IMR-90 (cell line): ENCODE measurements around the gene WDR1. TPM values are rescaled to one million over a fixed set of nuclear protein-coding genes. Genes with fewer than 3 reads are reported as not detected.

Experiments used
- ATAC-seq: fragments of 200-7000 bp; cut with Tn5 transposase; 2 replicates; pipeline ENCODE4 v1.9.1; 2020; ENCODE audit warnings: low read depth, mild to moderate bottlenecking, moderate library complexity
- BruUV-seq: library from RNA; stranded (reverse); fragments of 400-500 nt; replicated peaks from 2 replicates; lab custom pipeline; 2021; lab: Mats Ljungman, UMichigan
- CTCF ChIA-PET: fragments of 300-600 bp; formaldehyde crosslinking; extraction: SDS; loops from one replicate; lab custom pipeline; 2021; ENCODE audit warnings: antibody characterized with exemption; lab: Yijun Ruan, JAX
- POLR2A ChIA-PET: fragments of 300-600 bp; sonication (Branson Sonifier 250); formaldehyde crosslinking; loops from one replicate; lab custom pipeline; 2022; ENCODE audit warnings: antibody characterized with exemption; ENCODE audit not compliant: unreplicated experiment; lab: Charles Lee
- DNase-seq: peaks from one replicate; pipeline ENCODE4 v3.0.0; 2013
- H2AFZ ChIP-seq: replicated peaks from 2 replicates; pipeline ENCODE3; 2013; ENCODE audit warnings: low read length, mild to moderate bottlenecking; ENCODE audit not compliant: poor library complexity
- H2AK5ac ChIP-seq: 2 replicates; pipeline ENCODE4 v1.6.1; 2013; ENCODE audit warnings: low read depth, low read length, inconsistent platforms
- H2AK9ac ChIP-seq: replicated peaks from 2 replicates; pipeline ENCODE3; 2013; ENCODE audit warnings: mild to moderate bottlenecking, low read depth, low read length, moderate library complexity; ENCODE audit not compliant: poor library complexity
- H2BK120ac ChIP-seq: 2 replicates; pipeline ENCODE4 v1.6.1; 2013; ENCODE audit warnings: low read depth, low read length, inconsistent platforms
- H2BK15ac ChIP-seq: 3 replicates; pipeline ENCODE4 v1.6.1; 2013; ENCODE audit warnings: low read depth, low read length, inconsistent platforms
- H2BK20ac ChIP-seq: 2 replicates; pipeline ENCODE4 v1.6.1; 2013; ENCODE audit warnings: low read depth, mild to moderate bottlenecking, inconsistent platforms, low read length, moderate library complexity
- H2BK5ac ChIP-seq: 2 replicates; pipeline ENCODE4 v1.6.1; 2013; ENCODE audit warnings: mild to moderate bottlenecking, low read depth, low read length, inconsistent platforms; ENCODE audit not compliant: poor library complexity, severe bottlenecking
- H3K14ac ChIP-seq: replicated peaks from 2 replicates; pipeline ENCODE4 v1.6.1; 2013; ENCODE audit warnings: low read depth, low read length, inconsistent platforms
- H3K18ac ChIP-seq: 2 replicates; pipeline ENCODE4 v1.6.1; 2013; ENCODE audit warnings: low read depth, low read length, control low read depth
- H3K23ac ChIP-seq: 2 replicates; pipeline ENCODE4 v1.6.1; 2013; ENCODE audit warnings: low read depth, low read length, inconsistent platforms
- H3K27ac ChIP-seq: 2 replicates; pipeline ENCODE4 v1.5.1; 2013; ENCODE audit warnings: mild to moderate bottlenecking, control low read depth, low read length; ENCODE audit not compliant: insufficient read depth
- H3K27me3 ChIP-seq: 2 replicates; pipeline ENCODE4 v1.6.1; 2013; ENCODE audit warnings: low read length; ENCODE audit not compliant: control insufficient read depth, insufficient read depth
- H3K36me3 ChIP-seq: 2 replicates; pipeline ENCODE4 v1.6.1; 2013; ENCODE audit warnings: low read length, mixed read lengths; ENCODE audit not compliant: control insufficient read depth, insufficient read depth
- H3K4ac ChIP-seq: 2 replicates; pipeline ENCODE4 v1.6.1; 2013; ENCODE audit warnings: low read depth, low read length, inconsistent platforms
- H3K4me1 ChIP-seq: 2 replicates; pipeline ENCODE4 v1.6.1; 2013; ENCODE audit warnings: low read length, mixed read lengths; ENCODE audit not compliant: control insufficient read depth, insufficient read depth
- H3K4me2 ChIP-seq: 2 replicates; pipeline ENCODE4 v1.6.1; 2013; ENCODE audit warnings: low read depth, mild to moderate bottlenecking, control low read depth, low read length, moderate library complexity
- H3K4me3 ChIP-seq: 2 replicates; pipeline ENCODE4 v1.5.1; 2013; ENCODE audit warnings: low read depth, mild to moderate bottlenecking, control low read depth, low read length, moderate library complexity; ENCODE audit not compliant: insufficient read depth
- H3K56ac ChIP-seq: 2 replicates; pipeline ENCODE4 v1.6.1; 2013; ENCODE audit warnings: low read length, inconsistent platforms; ENCODE audit not compliant: insufficient read depth; ENCODE audit errors: extremely low read depth
- H3K79me1 ChIP-seq, 2 experiments: 2 replicates each; pipeline ENCODE4 v1.6.1; 2013; ENCODE audit warnings: low read length in 2 of 2, inconsistent platforms in 1 of 2, low read depth in 1 of 2
- H3K9ac ChIP-seq: 2 replicates; pipeline ENCODE4 v1.6.1; 2013; ENCODE audit warnings: low read depth, low read length, control low read depth
- H3K9me1 ChIP-seq: 2 replicates; pipeline ENCODE4 v1.6.1; 2013; ENCODE audit warnings: low read length, inconsistent platforms; ENCODE audit not compliant: insufficient read depth
- H3K9me3 ChIP-seq: 2 replicates; pipeline ENCODE4 v1.6.1; 2013; ENCODE audit warnings: low read length; ENCODE audit not compliant: control insufficient read depth, insufficient read depth
- H4K20me1 ChIP-seq: 2 replicates; pipeline ENCODE4 v1.6.1; 2013; ENCODE audit warnings: low read length, inconsistent platforms; ENCODE audit not compliant: insufficient read depth
- H4K5ac ChIP-seq: 2 replicates; pipeline ENCODE4 v1.6.1; 2013; ENCODE audit warnings: mild to moderate bottlenecking, low read depth, low read length, control low read depth
- H4K8ac ChIP-seq, 2 experiments: 2 replicates each; pipeline ENCODE4 v1.6.1; 2013; ENCODE audit warnings: low read depth in 2 of 2, low read length in 2 of 2, control low read depth in 1 of 2, inconsistent platforms in 1 of 2
- H4K91ac ChIP-seq: 2 replicates; pipeline ENCODE4 v1.6.1; 2013; ENCODE audit warnings: low read depth, low read length, inconsistent platforms; ENCODE audit not compliant: insufficient read depth
- CEBPB ChIP-seq: IDR thresholded peaks from 2 replicates; pipeline ENCODE4 v1.6.1; 2012; ENCODE audit warnings: low read depth, low read length, improper control_type of control experiment
- CHD1 ChIP-seq: IDR thresholded peaks from 2 replicates; pipeline ENCODE4 v1.6.1; 2012; ENCODE audit warnings: low read depth, low read length, improper control_type of control experiment
- CTCF ChIP-seq: conservative IDR thresholded peaks from 2 replicates; pipeline ENCODE4 v1.5.1; 2012; ENCODE audit warnings: mild to moderate bottlenecking, low read depth, low read length, improper control_type of control experiment
- FOS ChIP-seq: fragments of 150-350 bp; IDR thresholded peaks from 2 replicates; pipeline ENCODE4 v1.6.1; 2016; ENCODE audit warnings: low read depth, low read length
- MAFK ChIP-seq: IDR thresholded peaks from 2 replicates; pipeline ENCODE4 v1.6.1; 2012; ENCODE audit warnings: low read depth, low read length, improper control_type of control experiment
- MAZ ChIP-seq: IDR thresholded peaks from 2 replicates; pipeline ENCODE4 v1.6.1; 2012; ENCODE audit warnings: low read depth, mild to moderate bottlenecking, low read length, improper control_type of control experiment, moderate library complexity, borderline replicate concordance
- MXI1 ChIP-seq: IDR thresholded peaks from 2 replicates; pipeline ENCODE4 v1.6.1; 2012; ENCODE audit warnings: low read depth, mild to moderate bottlenecking, low read length, moderate library complexity, borderline replicate concordance
- RCOR1 ChIP-seq: IDR thresholded peaks from 2 replicates; pipeline ENCODE4 v1.6.1; 2012; ENCODE audit warnings: mild to moderate bottlenecking, low read length, improper control_type of control experiment; ENCODE audit not compliant: insufficient replicate concordance
- RFX5 ChIP-seq: IDR thresholded peaks from 2 replicates; pipeline ENCODE4 v1.8.0; 2012; ENCODE audit warnings: low read depth, mild to moderate bottlenecking, low read length, moderate library complexity
- USF2 ChIP-seq: fragments of 150-350 bp; IDR thresholded peaks from 2 replicates; pipeline ENCODE4 v1.6.1; 2017; ENCODE audit warnings: mild to moderate bottlenecking, antibody characterized with exemption, low read length, low read depth
- WGBS, 2 experiments: methylation state at CpG; one replicate each; pipeline versions ENCODE4 v1.1.5 to v1.1.7; 2013; ENCODE audit warnings: missing lambda C conversion rate in 2 of 2; ENCODE audit not compliant: insufficient read length in 1 of 2; ENCODE audit errors: extremely low coverage in 2 of 2; 5-methylcytosine and 5-hydroxymethylcytosine counted together
- dilution Hi-C: fragments of 300-500 bp; cut with HindIII; formaldehyde crosslinking; loops from one replicate; pipeline ENCODE4 v1.14.3; 2018; ENCODE audit warnings: low sequenced_read_pairs; ENCODE audit not compliant: unreplicated experiment
- in situ Hi-C: fragments of 300-500 bp; cut with MboI; formaldehyde crosslinking; loops from 3 replicates; pipeline ENCODE4 v1.14.3; 2019; ENCODE audit warnings: low sequenced_read_pairs, inconsistent platforms, mixed read lengths
- intact Hi-C: fragments of 100-400 bp; cut with micrococcal nuclease; formaldehyde crosslinking; loops from 2 replicates; pipeline ENCODE4 v1.10.0; 2022
- polyA plus RNA-seq, 3 experiments: library from polyadenylated mRNA; depleted of rRNA; stranded (reverse); fragments of >200 nt; gene quantifications; 2 replicates each; pipeline ENCODE4 v1.2.3, GENCODE V29; 2012; ENCODE audit warnings: low replicate concordance in 1 of 3
- total RNA-seq: library from RNA; depleted of rRNA; stranded (reverse); fragments of >200 nt; gene quantifications from 2 replicates; pipeline ENCODE4 v1.2.3, GENCODE V29; 2012
- TF ChIP-seq, protein P1 (sequence below): fragments of 150-350 bp; IDR thresholded peaks from 2 replicates; pipeline ENCODE4 v1.6.1; 2016; ENCODE audit warnings: low read depth, mild to moderate bottlenecking, low read length, moderate library complexity, borderline replicate concordance

The WDR1 gene
- total and polyA plus RNA-seq, 2 of the 4 experiments (the other 2 are of a cell fraction) = 725 to 992 TPM

GRCh38 chr4:10026485-10026884, 90.1 kb downstream of the WDR1 start:
- Histone ChIP-seq H4K5ac (no peak overlapping the region), H3K14ac (no peak overlapping the region), H2AFZ (no peak overlapping the region), H3K4me2 (no peak overlapping the region), H3K4me3 (no peak overlapping the region), H3K9me1 (0 out of 2 replicates have a peak, but pooled peaks cover 4% of the 10 kb centered on the region), H3K4me1 (peaks cover 11% of the 10 kb centered on the region; the same call in 1 of the 2 replicates), H3K9ac (no peak overlapping the region), H3K18ac (no peak overlapping the region), H3K79me1 (no peaks in the 10 kb centered on the region), H3K27me3 (no peaks in the 10 kb centered on the region), H4K91ac (no peak overlapping the region), H4K20me1 (no peaks in the 10 kb centered on the region), H3K27ac (no peak overlapping the region), H2BK120ac (no peak overlapping the region), H3K4ac (no peak overlapping the region), H3K23ac (no peak overlapping the region), H2BK20ac (no peak overlapping the region), H2BK5ac (no peak overlapping the region), H2AK9ac (no peak overlapping the region), H2BK15ac (no peak overlapping the region), H3K36me3 (no peaks in the 10 kb centered on the region), H4K8ac (no peak overlapping the region), H3K9me3 (no peaks in the 10 kb centered on the region), H3K56ac (no peak overlapping the region), H2AK5ac (no peak overlapping the region)
- BruUV-seq = no TSS peak
- WGBS, 2 experiments = 80% methylated on average over 1 of the region's 9 CpGs; no CpG with 5 or more reads in 1 of the 2 experiments
- dilution Hi-C loops = no loop called here
- intact Hi-C loops = no loop called here
- CTCF ChIA-PET = no interaction called here
- TF ChIP-seq MAZ (no peak), MAFK (no peak), RCOR1 (no peak), MXI1 (no peak), CEBPB (no peak), USF2 (no peak), FOS (no peak), CHD1 (no peak), CTCF (no peak), RFX5 (no peak)
- TF ChIP-seq, protein P1, sequence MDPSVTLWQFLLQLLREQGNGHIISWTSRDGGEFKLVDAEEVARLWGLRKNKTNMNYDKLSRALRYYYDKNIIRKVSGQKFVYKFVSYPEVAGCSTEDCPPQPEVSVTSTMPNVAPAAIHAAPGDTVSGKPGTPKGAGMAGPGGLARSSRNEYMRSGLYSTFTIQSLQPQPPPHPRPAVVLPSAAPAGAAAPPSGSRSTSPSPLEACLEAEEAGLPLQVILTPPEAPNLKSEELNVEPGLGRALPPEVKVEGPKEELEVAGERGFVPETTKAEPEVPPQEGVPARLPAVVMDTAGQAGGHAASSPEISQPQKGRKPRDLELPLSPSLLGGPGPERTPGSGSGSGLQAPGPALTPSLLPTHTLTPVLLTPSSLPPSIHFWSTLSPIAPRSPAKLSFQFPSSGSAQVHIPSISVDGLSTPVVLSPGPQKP = no peak
- POLR2A ChIA-PET = no interaction called here
- ATAC-seq (no peak), DNase-seq (no peak)
- in situ Hi-C loops = no loop called here
